NCI-H2107 treated with DMSO at 0.1 percent for 48 hours (cell line): ENCODE measurements around the gene GNAI2.
"Not testable (repeated sequence)": the region's sequence is repeated elsewhere in the genome, so short reads cannot be mapped to it uniquely, and the experiment has no call there.

ENCODE experiments used
- DNase-seq: peaks from one replicate; lab custom pipeline; 2025; ENCODE audit not compliant: unreplicated experiment; lab: John Stamatoyannopoulos, UW

Gene GNAI2

DNA sequence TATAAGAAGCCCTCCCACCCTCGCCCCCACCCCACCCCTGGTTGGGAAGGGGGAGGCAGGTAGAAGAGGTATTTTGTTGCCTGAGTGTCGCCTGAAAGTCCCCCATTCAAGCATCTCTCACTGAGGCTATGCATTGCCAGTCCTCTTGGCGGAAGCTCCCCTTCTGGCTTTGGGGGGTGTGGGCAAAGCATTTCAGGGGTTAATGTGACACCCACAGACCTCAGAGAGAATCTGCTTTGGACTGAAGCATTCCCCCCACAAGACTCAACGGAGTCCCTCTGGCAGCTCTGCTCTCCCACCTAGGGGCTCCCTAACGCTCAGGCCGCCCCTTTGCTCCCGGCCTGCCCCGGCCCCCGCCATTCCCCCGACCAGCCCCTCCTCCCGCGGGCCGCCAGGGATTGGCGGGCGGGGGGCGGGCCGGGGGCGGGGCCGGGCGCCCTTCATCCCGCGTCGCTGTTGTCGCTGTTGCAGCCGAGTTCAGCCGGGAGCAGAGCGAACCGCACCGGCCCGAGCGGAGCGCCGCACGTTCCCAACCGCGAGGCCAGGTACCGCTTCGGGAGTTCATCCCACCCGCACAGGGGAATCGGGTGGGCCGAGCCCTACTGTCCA, 31.1 kb upstream of the GNAI2 start, which contains the start of gene SLC38A3:
SLC38A3 (plus strand) TSS at position 468 of the 609 bp plus-strand sequence. CDS start 8,929 bp downstream, outside the sequence.
- DNase-seq: no peak

DNA sequence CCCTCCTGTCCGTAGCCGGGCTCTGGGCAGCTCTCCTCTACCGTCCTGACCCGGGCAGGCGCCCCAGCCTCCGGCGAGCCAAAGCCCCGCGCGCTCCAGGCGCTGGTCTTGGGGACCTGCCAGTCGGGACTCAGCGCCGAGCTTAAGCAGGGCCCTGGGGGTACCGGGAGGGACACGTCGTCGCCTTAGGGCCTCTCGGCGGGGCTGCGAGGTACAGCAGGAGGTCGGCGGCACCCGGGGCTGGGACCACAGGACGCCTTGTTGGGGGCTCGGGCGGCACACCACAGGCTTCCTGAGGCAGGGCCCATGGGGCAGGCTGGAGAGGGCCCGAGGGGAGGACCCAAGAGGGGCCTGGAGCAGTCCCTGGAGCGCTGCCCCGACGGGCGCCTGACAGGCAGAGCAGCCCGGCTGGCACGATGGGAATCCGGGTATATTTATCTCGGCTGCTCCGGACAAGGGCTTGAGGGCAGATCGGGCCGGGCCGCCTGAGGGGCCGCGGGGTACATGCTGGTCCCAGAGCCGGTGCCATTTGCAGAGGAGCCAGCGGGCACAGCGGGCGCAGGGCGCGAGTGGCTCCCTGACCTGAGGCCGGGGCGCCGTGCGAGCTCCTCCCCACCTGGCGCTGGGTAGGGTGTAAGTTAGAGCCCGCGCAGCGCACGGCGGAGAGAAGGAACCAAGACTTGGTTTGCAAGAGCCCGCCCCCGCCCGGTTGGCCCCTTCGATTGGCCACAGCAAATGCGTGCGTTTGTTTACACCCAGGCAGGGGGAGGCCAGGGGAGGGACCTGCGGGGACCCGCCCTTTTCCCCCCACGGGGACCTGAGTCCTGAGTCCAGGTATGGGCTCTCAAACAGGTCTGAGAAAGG, 30.4 kb upstream of the GNAI2 start:
- DNase-seq: no peak

DNA sequence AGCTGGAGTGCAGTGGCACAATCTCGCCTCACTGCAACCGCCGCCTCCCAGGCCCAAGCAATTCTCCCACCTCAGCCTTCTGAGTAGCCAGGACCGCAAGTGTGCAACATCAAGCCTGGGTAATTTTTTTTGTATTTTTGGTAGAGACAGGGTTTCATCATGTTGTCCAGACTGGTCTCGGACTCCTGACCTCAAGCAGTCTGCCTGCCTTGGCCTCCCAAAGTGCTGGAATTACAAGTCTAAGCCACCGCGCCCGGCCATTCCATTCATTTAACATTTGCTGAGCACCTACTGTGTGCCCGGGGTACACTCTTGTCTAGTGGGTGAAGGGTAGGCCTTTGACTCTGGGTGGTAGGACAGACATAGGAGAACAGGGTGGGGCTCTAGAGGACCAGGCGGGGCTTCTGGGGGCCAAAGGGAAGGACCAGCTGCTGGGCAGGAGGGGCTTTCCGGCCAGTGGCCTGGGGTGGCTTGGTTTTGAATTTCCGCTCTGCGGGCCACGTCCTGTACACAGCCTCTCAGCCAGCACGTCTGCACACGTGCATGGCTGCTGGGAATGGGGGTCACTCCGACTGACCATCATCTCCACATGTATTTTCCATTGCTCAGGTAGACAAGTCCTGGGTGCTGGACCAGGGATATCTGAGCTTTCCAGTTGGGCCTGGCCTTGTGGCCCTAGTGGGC, 28.5 kb upstream of the GNAI2 start:
- DNase-seq: no peak

DNA sequence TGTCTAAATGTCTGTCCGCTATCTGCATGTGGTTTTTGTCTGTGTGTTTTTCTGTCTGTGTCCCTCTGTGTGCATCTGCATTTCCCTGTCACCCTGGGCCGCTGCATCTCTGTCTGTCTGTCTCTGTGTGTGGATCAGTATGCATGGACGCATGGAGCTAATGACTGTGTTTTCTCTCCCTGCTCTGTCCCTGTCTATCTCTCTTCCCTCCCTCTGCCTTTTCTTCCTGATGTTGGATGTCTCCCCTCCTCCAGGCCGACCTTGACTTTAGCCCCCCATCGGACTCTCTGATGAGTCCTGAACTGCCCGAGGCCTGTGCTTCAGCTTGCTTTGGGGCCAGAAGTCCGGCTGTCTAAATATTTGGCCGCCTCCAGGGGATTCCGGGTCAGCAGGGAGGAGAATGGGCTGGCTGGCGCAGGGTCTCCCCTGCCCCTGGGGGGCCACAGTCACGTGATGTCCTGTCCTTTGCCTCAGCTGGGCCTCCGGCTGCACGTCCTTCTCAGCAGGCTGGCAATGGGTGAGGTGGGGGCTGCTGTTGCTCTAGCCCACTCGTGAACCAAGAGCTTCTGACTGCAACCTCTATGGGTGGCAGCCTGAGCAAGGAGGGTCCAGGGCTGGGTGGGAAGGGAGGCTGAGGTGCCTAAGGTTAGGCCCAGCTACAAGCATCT, 27.2 kb upstream of the GNAI2 start:
- DNase-seq: no peak

DNA sequence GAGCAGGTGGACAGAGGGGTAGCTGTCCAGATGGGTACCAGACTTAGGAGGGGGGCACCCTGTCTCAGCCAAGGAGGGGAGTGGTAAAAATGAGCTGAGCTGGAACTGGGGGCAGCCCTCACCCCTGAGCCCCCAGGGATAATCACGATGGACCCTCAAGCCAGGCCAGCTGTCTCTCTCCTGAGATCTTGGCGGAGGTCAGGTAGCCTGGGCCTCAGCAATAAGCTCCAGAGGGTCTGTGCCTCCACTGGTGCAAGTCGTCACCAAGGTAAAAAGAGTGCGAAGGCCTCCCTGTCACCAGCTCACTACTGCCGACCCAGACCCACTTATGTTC, 25.9 kb upstream of the GNAI2 start:
- DNase-seq: no peak

DNA sequence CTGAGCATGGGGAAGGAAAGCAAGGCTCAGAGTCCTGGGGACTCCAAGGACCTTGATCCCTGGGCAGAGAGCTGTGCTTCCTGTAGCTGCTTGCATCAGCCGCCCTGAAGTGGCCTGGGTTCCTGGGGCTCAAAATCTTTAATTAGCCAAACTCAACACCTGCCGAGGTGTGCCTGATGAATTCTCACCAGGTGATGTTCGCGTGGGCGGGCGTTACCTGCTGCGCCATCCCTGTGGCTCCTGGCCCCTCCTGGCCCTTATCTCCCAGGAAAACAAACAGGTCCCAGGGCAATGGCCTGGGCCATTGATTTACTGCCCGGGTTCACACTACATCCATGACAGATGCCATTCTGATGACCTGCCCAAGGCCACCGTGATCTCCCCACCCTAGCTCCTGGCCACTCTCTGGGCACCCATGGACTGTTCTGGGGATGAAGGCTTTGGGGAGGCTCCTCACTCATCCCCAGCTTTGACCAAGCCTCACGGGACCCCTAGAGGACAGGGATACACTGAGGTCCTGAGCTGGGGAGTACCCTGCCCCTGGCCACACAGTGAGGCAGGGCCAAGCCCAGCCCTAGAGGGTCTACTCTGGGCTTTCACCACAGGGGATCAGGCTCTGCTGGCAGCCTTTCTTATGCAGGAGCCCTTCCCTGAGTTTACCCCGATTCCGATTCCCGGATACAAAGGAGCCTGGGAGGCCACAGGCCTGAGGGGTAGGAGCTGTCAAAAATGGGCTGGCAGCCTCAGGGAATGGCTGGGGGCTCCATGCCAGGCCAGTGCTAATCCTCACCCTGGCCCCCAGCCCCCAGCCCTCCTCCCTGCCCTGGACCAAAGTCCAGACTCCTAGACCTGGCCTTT, 25.3 kb upstream of the GNAI2 start:
- DNase-seq: peak; percentile 28

DNA sequence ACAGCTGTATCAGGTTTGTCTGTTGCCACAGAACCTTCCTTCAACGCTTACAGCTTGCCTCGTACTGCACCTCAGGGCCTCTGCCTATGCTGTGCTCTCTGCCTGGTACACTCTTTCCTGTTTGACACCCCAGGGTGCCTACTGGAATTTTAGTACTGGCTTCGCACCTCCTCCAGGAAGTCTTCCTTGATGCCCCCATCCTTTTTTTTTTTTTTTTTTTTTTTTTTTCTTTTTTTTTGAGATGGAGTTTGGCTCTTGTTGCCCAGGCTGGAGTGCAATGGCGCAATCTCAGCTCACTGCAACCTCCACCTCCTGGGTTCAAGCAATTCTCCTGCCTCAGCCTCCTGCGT, 24.7 kb upstream of the GNAI2 start:
- DNase-seq: not testable (repeated sequence)

DNA sequence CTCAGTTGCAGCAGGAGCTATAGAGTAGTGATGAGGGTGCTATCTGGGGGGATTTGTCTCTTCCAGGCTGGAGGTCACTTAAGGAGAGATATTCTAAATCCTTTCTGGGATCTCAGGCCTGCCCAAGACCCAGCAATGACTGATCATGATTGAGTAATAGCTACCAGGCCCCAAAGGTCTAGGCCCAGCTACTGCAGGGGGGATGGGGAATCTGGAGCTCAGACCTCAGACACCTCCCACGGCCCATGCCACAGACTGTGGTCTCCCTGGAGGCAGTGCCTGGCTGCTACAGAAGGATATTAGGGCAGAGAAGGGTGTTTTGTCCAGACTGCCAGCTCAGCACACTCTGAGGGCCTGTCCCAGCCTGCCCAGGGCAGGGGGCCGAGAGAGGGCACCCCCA, 24.1 kb upstream of the GNAI2 start:
- DNase-seq: no peak

DNA sequence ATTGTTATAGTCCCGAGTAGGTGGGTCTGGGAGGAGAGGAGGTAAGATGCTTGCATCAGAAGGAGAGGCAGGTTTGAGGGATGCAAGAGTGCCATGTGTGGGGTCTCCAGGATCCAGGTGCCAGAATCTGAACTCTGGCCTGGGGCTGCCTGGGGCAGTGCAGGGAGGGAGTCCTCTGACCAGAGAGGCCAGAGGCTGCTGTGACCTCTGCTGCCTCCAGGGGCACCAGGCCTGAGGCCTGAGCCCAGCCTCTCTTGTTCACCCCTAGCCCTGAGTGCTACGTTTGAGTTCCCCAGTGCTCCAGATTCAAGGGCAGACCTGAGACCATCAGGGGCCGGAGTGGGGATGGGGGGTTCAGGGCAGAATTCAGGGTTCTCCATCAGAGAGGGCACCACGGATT, 23.5 kb upstream of the GNAI2 start:
- DNase-seq: no peak

DNA sequence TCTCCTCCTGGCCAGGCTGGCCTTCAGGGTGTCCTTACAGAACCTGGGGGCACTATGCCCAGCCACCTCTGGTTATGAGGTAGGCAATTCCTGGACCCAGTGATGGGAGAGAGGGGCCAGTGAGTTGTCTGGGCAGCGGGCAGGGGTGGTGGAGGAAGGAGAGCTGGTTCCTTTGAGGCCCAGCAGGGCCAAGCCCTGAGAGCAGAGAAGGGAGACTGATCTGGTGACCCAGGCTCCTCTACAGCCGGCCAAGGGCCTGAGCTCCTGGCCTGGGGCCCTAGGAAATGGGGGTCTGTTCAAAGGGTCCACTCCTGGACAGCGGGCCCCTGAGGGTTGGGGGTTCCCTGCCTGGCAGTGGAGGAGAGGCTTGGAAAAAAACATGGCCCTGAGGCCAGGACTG, 23.0 kb upstream of the GNAI2 start:
- no peak for DNase-seq

DNA sequence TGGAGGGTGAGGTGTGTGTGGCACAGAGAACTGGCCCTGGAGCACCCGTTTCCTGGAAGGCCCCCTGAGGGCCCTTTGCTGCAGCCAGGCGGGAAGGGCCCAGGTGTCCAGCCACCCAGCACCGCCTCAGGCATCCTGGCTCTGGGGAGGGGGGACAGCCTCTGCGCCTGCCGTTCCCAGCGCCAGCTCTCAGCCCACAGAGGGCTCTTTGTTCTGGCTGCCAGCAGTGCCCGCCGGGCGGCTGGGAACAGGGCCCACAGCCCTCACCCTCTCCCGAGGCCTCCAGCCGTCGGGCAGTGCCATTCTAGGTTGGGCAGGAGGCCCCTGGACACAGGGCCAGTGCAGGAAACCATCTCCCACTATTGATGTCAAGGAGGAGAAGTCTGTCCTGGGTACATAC, 22.6 kb upstream of the GNAI2 start:
- no peak for DNase-seq

DNA sequence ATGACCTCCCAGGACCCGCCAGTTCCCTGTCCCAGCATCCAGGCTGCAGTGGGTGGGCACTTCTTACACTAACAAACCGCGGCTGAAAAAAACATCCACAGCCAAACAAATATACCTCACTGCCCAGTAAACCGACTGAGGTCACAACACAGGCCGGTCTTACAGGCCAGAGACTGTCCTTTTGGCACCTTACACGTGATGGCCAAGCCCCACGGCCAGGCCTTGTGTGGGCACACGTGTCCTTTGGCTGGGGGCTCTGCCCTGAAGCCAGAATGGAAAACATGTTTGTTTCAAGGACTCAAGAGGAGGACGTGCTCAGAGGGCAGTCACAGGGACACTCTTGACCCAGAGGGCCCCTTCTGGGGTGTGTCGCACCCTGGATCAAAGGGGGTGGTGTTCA, 21.2 kb upstream of the GNAI2 start:
- DNase-seq: no peak

DNA sequence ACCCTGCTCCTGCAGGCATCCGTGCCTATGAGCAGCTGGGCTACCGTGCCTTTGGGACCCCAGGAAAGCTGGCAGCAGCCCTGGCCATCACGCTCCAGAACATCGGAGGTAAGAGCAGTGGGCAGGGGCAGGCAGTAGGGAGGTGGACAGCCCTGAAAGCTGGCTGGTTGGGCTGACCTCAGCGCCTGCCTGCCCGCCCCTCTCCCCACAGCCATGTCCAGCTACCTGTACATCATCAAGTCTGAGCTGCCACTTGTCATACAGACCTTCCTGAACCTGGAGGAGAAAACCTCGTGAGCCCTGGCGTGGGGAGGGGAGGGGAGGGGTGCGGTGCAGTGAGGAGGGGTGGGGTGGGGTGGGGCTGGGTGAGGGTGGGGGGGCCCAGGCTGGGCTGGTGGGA, 20.5 kb upstream of the GNAI2 start:
- no peak for DNase-seq

DNA sequence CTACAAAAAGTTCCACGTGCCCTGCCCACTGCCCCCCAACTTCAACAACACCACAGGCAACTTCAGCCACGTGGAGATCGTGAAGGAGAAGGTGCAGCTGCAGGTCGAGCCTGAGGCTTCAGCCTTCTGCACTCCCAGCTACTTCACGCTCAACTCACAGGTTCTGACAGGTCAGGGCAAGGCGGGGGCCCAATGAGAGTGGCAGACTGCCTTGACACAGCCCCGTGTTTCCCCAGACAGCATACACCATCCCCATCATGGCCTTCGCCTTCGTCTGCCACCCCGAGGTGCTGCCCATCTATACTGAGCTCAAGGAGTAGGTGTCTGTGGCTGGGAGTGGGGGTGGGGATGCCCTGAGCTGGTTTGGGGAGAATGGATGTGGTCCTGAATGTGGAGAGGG, 18.3 kb upstream of the GNAI2 start:
- no peak for DNase-seq

DNA sequence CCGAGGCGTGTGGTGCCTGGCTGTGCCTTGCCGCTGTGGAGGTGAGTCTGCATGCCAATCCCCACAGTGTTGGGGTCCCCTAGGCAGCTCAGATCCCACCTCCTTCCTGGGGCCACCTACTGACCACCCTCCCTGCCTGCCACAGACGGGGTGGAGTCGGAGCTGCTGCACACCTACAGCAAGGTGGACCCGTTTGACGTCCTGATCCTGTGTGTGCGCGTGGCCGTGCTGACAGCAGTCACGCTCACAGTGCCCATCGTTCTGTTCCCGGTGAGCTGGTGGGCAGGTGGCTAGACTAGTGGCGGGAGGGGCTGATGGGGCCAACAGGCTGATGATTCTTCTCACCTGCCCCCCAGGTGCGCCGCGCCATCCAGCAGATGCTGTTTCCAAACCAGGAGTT, 17.6 kb upstream of the GNAI2 start:
- no peak for DNase-seq

DNA sequence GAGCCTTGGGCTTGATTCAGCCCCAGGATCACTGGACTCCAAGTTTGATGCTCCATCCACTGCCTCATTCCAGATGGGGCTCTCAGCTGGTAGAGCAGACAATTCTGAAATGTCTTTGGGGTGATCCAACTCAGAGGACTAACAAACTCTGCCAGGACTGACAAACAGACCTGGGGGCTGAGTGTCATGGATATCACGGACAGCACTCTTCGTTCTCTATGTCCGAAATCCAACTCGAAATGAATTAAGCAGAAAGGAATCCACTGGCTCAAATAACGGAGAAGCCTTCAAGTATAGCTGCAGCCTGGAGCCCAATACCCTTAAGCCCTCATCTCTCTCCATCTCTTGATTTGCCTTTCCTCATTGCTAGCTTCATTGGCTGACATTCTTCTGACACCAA, 16.7 kb upstream of the GNAI2 start:
- no peak for DNase-seq

DNA sequence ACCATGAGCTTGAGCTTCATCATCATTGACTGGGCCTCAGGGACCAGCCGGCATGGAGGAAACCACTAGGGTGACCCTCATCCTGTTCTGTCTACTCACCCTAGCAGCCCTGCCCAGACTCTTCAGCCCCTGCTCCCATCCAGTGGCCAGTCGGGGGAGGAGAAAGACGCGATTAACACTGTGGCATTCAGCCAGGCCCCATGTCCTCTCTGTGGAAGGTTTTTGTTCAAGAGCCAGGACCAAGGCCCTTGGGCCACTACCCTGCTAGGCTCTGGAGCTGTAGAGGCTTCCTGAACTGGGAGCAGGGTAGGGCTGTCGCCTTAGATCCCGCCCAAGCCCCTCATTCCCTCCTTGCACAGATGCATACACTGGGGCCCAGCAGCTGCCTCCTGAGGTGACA, 15.9 kb upstream of the GNAI2 start:
- no peak for DNase-seq

DNA sequence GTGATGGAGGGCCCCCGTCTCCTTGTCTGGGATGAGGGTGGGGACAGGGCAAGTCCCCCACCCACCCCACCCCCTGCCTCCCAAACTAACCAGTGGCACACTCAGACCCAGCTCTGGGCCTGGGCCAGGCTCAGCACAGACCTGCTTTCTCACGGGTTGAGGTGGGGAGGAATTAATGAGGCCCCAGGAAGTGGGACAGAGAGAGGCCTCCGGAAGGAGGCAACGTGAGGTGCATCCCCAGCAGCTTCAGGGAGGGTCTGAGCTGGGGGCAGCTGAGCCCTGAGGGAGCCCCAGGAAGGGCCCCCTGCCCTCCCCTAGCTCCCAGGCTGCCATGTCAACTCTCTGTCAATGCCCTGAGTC, 15.0 kb upstream of the GNAI2 start:
- no peak for DNase-seq

DNA sequence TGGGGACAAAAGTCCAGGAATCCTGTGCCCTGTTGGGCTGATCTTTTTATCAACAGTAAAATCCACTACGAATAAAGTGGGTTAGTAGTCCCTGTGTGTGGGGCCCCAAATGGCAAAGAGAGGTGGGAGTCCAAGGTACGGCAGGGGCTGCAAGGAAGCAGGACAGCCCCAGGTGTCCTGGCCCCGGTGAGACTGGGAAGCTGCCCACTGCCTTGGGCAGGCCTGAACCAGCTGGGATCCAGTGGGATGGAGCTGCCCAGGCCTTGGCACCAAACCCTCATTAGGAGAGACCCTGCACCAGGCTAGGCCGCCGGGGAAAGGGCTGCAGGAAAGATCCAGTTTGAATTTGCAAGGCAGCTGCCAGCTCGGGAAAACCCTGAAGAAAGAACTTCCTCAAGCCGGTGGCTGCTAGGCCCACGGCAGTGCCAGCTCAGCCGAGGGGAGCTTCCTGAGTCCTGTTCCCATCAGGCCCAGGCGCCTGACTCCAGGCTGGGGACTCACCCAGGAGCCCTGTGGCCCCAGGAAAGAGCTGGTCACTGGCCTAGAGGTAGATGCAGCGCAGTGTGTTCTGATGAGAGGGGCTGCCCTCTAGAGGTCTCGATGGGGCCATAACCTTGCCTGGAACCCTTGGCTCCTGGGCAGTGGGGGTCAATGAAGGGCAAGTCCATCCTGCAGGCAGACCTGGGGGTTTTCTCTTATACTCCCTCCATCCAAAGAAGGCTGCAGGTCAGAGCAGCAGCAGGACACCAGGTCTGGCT, 14.4 kb upstream of the GNAI2 start:
- DNase-seq: no peak

DNA sequence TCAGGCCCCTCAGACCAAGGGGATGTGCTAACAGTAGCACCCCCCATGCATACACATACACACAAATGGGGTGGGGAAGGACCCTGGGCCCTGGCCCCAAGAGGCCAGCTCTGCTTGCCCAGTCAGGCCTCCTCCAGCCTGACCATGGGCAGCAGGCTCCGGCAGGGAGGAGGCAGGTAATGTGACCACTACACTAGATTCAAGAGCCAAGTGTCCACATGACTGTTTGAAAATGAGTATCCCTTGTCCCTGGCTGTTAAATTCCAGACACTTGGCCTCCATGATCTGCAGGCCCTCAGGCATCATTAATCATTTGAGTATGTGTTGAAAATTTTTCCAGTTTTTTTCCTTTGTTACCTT, 13.9 kb upstream of the GNAI2 start:
- no peak for DNase-seq
